ENCODE measurements around the gene MALAT1. TPM values are rescaled to one million over a fixed set of nuclear protein-coding genes. Genes with fewer than 3 reads are reported as not detected.

MALAT1 gene
- total and polyA plus RNA-seq, 2 of the 13 experiments (the other 11 are each of a cell fraction or from before 2014, with no cell fraction given): 143 to 1,237 TPM

GRCh38 chr11:65498977-65499712 lies at the start of gene MALAT1 (continued):
- TF ChIP-seq ARID2 (CRISPR knock-in tag; IDR thresholded peaks at IDR 0.05; ENCODE audit: borderline replicate concordance) (no peak; the same call in 1 of the 2 replicates), HOXA5 (CRISPR knock-in tag; IDR thresholded peaks at IDR 0.05) (peak; percentile 83), ZZZ3 (CRISPR knock-in tag; IDR thresholded peaks at IDR 0.05; ENCODE audit: borderline replicate concordance) (no peak), ZNF660 (CRISPR knock-in tag; IDR thresholded peaks at IDR 0.05; ENCODE audit: borderline replicate concordance, low read depth) (no peak), MAX (IDR thresholded peaks at IDR 0.05) (peak; percentile 62), POLR2AphosphoS5 (IDR thresholded peaks at IDR 0.05; ENCODE audit: low read depth, low read length) (peak; percentile 100), NR2C2 (CRISPR knock-in tag; IDR thresholded peaks at IDR 0.05; ENCODE audit: borderline replicate concordance) (no peak), ZNF253 (CRISPR knock-in tag; IDR thresholded peaks at IDR 0.05; ENCODE audit: borderline replicate concordance) (no peak), ARNT2 (CRISPR knock-in tag; IDR thresholded peaks at IDR 0.05; ENCODE audit: low read depth) (peak; percentile 31; the same call in 1 of the 2 replicates), ZNF614 (CRISPR knock-in tag; IDR thresholded peaks at IDR 0.05; ENCODE audit: borderline replicate concordance) (peak; percentile 95), ZNF792 (CRISPR knock-in tag; IDR thresholded peaks at IDR 0.05) (peak; percentile 96), HOXA3 (CRISPR knock-in tag; IDR thresholded peaks at IDR 0.05) (peak; percentile 80), SRSF1 (optimal IDR thresholded peaks at IDR 0.05; ENCODE audit: low read depth, low read length) (no peak), TEAD3 (CRISPR knock-in tag; optimal IDR thresholded peaks at IDR 0.05; ENCODE audit: borderline replicate concordance) (peak; percentile 96)
- TF ChIP-seq, protein P1, sequence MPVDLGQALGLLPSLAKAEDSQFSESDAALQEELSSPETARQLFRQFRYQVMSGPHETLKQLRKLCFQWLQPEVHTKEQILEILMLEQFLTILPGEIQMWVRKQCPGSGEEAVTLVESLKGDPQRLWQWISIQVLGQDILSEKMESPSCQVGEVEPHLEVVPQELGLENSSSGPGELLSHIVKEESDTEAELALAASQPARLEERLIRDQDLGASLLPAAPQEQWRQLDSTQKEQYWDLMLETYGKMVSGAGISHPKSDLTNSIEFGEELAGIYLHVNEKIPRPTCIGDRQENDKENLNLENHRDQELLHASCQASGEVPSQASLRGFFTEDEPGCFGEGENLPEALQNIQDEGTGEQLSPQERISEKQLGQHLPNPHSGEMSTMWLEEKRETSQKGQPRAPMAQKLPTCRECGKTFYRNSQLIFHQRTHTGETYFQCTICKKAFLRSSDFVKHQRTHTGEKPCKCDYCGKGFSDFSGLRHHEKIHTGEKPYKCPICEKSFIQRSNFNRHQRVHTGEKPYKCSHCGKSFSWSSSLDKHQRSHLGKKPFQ (CRISPR knock-in tag; IDR thresholded peaks at IDR 0.05; ENCODE audit: insufficient replicate concordance): no peak
- TF ChIP-seq, protein P2, sequence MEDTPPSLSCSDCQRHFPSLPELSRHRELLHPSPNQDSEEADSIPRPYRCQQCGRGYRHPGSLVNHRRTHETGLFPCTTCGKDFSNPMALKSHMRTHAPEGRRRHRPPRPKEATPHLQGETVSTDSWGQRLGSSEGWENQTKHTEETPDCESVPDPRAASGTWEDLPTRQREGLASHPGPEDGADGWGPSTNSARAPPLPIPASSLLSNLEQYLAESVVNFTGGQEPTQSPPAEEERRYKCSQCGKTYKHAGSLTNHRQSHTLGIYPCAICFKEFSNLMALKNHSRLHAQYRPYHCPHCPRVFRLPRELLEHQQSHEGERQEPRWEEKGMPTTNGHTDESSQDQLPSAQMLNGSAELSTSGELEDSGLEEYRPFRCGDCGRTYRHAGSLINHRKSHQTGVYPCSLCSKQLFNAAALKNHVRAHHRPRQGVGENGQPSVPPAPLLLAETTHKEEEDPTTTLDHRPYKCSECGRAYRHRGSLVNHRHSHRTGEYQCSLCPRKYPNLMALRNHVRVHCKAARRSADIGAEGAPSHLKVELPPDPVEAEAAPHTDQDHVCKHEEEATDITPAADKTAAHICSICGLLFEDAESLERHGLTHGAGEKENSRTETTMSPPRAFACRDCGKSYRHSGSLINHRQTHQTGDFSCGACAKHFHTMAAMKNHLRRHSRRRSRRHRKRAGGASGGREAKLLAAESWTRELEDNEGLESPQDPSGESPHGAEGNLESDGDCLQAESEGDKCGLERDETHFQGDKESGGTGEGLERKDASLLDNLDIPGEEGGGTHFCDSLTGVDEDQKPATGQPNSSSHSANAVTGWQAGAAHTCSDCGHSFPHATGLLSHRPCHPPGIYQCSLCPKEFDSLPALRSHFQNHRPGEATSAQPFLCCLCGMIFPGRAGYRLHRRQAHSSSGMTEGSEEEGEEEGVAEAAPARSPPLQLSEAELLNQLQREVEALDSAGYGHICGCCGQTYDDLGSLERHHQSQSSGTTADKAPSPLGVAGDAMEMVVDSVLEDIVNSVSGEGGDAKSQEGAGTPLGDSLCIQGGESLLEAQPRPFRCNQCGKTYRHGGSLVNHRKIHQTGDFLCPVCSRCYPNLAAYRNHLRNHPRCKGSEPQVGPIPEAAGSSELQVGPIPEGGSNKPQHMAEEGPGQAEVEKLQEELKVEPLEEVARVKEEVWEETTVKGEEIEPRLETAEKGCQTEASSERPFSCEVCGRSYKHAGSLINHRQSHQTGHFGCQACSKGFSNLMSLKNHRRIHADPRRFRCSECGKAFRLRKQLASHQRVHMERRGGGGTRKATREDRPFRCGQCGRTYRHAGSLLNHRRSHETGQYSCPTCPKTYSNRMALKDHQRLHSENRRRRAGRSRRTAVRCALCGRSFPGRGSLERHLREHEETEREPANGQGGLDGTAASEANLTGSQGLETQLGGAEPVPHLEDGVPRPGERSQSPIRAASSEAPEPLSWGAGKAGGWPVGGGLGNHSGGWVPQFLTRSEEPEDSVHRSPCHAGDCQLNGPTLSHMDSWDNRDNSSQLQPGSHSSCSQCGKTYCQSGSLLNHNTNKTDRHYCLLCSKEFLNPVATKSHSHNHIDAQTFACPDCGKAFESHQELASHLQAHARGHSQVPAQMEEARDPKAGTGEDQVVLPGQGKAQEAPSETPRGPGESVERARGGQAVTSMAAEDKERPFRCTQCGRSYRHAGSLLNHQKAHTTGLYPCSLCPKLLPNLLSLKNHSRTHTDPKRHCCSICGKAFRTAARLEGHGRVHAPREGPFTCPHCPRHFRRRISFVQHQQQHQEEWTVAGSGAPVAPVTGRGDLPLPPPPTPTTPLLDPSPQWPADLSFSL (CRISPR knock-in tag; IDR thresholded peaks at IDR 0.05): no peak
- TF ChIP-seq, protein P3, sequence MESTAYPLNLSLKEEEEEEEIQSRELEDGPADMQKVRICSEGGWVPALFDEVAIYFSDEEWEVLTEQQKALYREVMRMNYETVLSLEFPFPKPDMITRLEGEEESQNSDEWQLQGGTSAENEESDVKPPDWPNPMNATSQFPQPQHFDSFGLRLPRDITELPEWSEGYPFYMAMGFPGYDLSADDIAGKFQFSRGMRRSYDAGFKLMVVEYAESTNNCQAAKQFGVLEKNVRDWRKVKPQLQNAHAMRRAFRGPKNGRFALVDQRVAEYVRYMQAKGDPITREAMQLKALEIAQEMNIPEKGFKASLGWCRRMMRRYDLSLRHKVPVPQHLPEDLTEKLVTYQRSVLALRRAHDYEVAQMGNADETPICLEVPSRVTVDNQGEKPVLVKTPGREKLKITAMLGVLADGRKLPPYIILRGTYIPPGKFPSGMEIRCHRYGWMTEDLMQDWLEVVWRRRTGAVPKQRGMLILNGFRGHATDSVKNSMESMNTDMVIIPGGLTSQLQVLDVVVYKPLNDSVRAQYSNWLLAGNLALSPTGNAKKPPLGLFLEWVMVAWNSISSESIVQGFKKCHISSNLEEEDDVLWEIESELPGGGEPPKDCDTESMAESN (CRISPR knock-in tag; conservative IDR thresholded peaks at IDR 0.05): 0 out of 2 replicates have a peak, but pooled peaks have one; percentile 22

All from HepG2 (cell line).